Calu3 (cell line): ENCODE measurements around the gene SPAG8. TPM values are rescaled to one million over a fixed set of nuclear protein-coding genes. Genes with fewer than 3 reads are reported as not detected.

Experiments used
- BruUV-seq: library from RNA; stranded (reverse); fragments of 400-500 nt; replicated peaks from 2 replicates; lab custom pipeline; 2021; lab: Mats Ljungman, UMichigan
- CTCF ChIA-PET: fragments of 300-600 bp; sonication (Branson Sonifier 250); formaldehyde crosslinking; loops from one replicate; lab custom pipeline; 2022; ENCODE audit warnings: antibody characterized with exemption; lab: Charles Lee
- DNase-seq: peaks from one replicate; pipeline ENCODE4 v3.0.0; 2022
- H3K27ac Mint-ChIP-seq: one replicate; pipeline ENCODE4 v1.8.0; 2022; ENCODE audit warnings: mixed read lengths; ENCODE audit not compliant: unreplicated experiment
- H3K27me3 Mint-ChIP-seq: one replicate; pipeline ENCODE4 v1.8.0; 2022; ENCODE audit warnings: mixed read lengths; ENCODE audit not compliant: unreplicated experiment
- H3K36me3 Mint-ChIP-seq: one replicate; pipeline ENCODE4 v1.8.0; 2022; ENCODE audit warnings: mild to moderate bottlenecking, moderate library complexity, mixed read lengths; ENCODE audit not compliant: insufficient read depth, unreplicated experiment
- H3K4me1 Mint-ChIP-seq: one replicate; pipeline ENCODE4 v1.8.0; 2022; ENCODE audit warnings: mild to moderate bottlenecking, low read depth, mixed read lengths; ENCODE audit not compliant: unreplicated experiment
- H3K4me3 Mint-ChIP-seq: one replicate; pipeline ENCODE4 v1.8.0; 2022; ENCODE audit warnings: mild to moderate bottlenecking, low read depth, moderate library complexity, mixed read lengths; ENCODE audit not compliant: unreplicated experiment
- H3K9me3 Mint-ChIP-seq: one replicate; pipeline ENCODE4 v1.8.0; 2022; ENCODE audit warnings: low read depth, mixed read lengths; ENCODE audit not compliant: unreplicated experiment
- CTCF ChIP-seq: fragments of 200-600 bp; IDR thresholded peaks from one replicate; pipeline ENCODE4 v1.8.0; 2022; ENCODE audit warnings: antibody characterized with exemption; ENCODE audit not compliant: unreplicated experiment
- intact Hi-C: fragments of 100-400 bp; cut with micrococcal nuclease; formaldehyde crosslinking; loops from one replicate; pipeline ENCODE4 v1.10.0; 2022; ENCODE audit not compliant: unreplicated experiment
- total RNA-seq: library from RNA; stranded (reverse); gene quantifications from 2 replicates; pipeline ENCODE4 v1.2.3, GENCODE V29; 2022

SPAG8 gene
- total RNA-seq, 1 experiment from 2014 or later, result 0.97 TPM

- CTCF ChIA-PET, result no interaction called here
- no peak overlapping the region for H3K4me3 Mint-ChIP-seq
- BruUV-seq, result no TSS peak
- no peaks in the 10 kb centered on the region for H3K9me3 Mint-ChIP-seq
- no peak overlapping the region for H3K27ac Mint-ChIP-seq
- peaks cover 51% of the 10 kb centered on the region for H3K27me3 Mint-ChIP-seq
- no peaks in the 10 kb centered on the region for H3K36me3 Mint-ChIP-seq
- no peak for DNase-seq
- intact Hi-C loops, result no loop called here
- no peak for TF ChIP-seq CTCF
- no peaks in the 10 kb centered on the region for H3K4me1 Mint-ChIP-seq
These were observed 41.1 kb upstream of the SPAG8 start for GRCh38 chr9:35852876-35853865.

DNA sequence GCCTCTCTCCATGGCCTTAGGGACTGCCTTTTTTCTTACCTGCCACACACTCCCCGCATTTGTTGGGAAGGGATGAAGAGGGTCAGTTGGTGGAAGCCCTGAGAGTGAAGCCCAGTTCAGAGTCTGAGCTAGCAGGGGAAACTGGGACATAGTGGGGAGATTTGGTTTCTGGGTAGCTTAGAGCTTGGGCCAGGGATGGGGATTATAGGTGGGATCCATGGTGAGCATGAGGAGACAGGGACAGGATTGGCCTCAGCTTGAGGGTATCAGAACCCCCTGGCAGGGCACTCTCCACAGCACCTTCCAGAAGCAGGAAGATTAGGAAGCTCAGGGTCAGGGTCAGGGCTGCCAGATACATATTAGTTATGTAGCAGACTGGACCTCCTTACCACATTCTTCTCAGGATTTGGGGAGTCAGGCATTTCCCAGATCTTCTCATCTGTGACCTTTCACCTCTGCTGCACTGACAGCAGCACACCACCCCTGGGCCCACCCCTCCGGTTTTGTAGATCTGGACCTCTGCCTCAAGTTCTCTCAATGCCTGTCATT is 40.3 kb upstream of the SPAG8 start:
- TF ChIP-seq CTCF, result no peak
- intact Hi-C loops, result no loop called here
- Mint-ChIP-seq H3K27me3 (peaks cover 43% of the 10 kb centered on the region), H3K4me3 (no peak overlapping the region), H3K9me3 (no peaks in the 10 kb centered on the region), H3K36me3 (no peaks in the 10 kb centered on the region), H3K27ac (no peak overlapping the region), H3K4me1 (no peaks in the 10 kb centered on the region)
- CTCF ChIA-PET, result no interaction called here
- no peak for DNase-seq
- no TSS peak for BruUV-seq

DNA sequence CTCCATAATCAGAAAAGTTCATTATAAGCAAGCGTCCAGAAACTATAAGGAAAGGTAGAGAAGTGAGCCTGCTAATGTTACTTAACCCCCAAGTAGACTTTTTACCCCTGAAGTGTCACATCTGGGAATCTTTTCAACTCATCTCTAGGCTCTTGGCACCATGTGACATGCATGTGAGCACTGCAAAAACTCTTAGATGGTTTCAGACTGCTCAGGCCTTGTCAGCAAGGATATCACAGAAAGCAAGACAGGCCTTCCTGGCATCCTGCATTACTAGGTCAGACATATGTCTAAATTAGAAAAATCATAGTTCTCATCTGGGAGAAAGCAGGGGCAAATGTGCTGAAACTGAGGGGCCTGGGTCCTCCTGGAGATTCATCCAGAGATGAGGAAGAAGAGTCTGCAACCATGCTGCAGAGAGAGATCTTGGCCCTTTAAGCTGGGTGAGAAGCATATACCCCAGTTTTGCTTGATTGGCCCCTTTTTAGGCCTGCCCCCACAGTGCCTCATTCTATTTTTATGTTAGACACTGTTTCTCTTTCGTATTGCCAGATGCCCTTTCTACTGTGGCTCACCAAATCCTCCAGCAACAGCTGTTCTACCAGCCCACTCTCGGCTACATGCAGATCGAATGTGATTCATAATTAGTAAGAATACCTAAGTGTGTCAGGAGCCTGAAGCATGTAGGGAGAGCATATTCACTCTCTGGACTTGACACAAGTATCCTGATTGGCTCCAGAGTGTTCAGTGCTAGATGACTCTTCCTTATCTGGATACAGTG is 35.9 kb upstream of the SPAG8 start:
- no peak for DNase-seq
- TF ChIP-seq CTCF, result no peak
- BruUV-seq, result no TSS peak
- CTCF ChIA-PET, result no interaction called here
- Mint-ChIP-seq H3K9me3 (no peaks in the 10 kb centered on the region), H3K4me1 (peaks cover 11% of the 10 kb centered on the region), H3K4me3 (no peak overlapping the region), H3K27me3 (peaks cover 12% of the 10 kb centered on the region), H3K27ac (no peak overlapping the region), H3K36me3 (no peaks in the 10 kb centered on the region)
- intact Hi-C loops, result no loop called here
